ENCODE measurements around the gene CKS1B. TPM values are rescaled to one million over a fixed set of nuclear protein-coding genes. Genes with fewer than 3 reads are reported as not detected.

CKS1B gene
- total and polyA plus RNA-seq, 2 donors (not counting 1 experiment from before 2014, with no cell fraction given), result 40.3 to 55.4 TPM

DNA sequence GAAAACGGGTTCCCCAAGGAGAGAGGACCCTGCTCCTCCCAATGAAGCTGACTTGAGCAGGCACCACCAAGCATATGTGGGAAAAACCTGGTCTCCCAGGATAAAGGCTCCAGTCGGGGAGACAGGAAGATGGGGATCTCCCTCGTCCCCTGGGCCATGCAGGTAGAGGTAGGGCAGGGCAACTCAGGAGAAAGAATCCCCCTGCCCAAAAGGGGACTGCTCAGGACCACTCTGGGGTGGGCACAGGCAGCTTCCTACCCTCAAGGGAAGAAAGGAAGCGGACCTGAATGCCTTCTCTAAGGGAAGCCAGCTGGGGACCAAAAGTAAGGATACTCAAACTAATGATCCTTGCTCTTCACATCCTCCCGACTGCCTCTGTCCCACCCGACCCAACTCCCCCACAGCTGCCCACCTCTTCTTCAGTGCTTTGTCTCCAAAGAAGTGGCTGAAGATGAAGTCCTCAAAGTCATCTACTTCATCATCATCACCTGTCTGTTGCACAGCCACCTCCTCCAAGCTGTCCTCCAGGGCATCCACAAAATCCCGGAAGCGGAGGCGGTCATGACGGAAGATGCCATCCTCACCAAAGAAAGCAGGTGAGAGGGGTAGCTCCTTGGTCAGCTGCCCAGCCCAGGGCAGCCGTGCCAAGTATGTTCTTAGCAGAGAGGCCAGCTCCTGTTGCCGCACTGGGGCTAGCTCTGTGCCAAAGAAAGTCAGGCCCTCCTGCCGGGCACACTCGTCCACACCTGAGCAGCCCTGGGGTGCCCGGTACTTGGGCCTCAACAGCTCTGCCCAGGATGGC lies 29.1 kb upstream of the CKS1B start:
- no peaks in the 10 kb centered on the region for H3K4me1 ChIP-seq (ENCODE audit: control insufficient read depth, extremely low read depth, insufficient read depth, low read length)
- H3K9me3 ChIP-seq (ENCODE audit: control insufficient read depth, insufficient read depth, low read depth, low read length), result no peaks in the 10 kb centered on the region
- no peaks in the 10 kb centered on the region for H4K20me1 ChIP-seq (ENCODE audit: control insufficient read depth, extremely low read depth, insufficient read depth, low read length)
- H3K4me3 ChIP-seq (replicated peaks in 1 of 4; ENCODE audit: control extremely low read depth in 1 of 4, insufficient read depth in 1 of 4, low read depth in 3 of 4, low read length in 4 of 4), result no peak overlapping the region
- H3K79me2 ChIP-seq (ENCODE audit: control insufficient read depth, insufficient read depth, low read length), result no peaks in the 10 kb centered on the region
- no peaks in the 10 kb centered on the region for H3K27me3 ChIP-seq (ENCODE audit: control insufficient read depth, insufficient read depth, low read length)
- TF ChIP-seq CTCF (conservative IDR thresholded peaks at IDR 0.05 in 1 of 2, IDR thresholded peaks at IDR 0.05 in 1 of 2; ENCODE audit: low read depth in 1 of 2, low read length in 2 of 2), result no peak
- TF ChIP-seq EZH2 (IDR thresholded peaks at IDR 0.05; ENCODE audit: low read length, missing control alignments), result no peak
- no peak overlapping the region for H3K4me2 ChIP-seq (ENCODE audit: extremely low read depth, insufficient read depth, low read length)
- DNase-seq (ENCODE audit: low read depth in 2 of 2), result no peak
- no peak overlapping the region for H3K27ac ChIP-seq (ENCODE audit: insufficient read depth, low read length)
- no peak overlapping the region for H3K9ac ChIP-seq (ENCODE audit: insufficient read depth, low read length)
- no peak overlapping the region for H2AFZ ChIP-seq (ENCODE audit: low read length)
- H3K36me3 ChIP-seq (ENCODE audit: control insufficient read depth, insufficient read depth, low read length), result no peaks in the 10 kb centered on the region

- H3K9ac ChIP-seq (ENCODE audit: insufficient read depth, low read length), result no peak overlapping the region
- H3K4me3 ChIP-seq (replicated peaks in 1 of 4; ENCODE audit: control extremely low read depth in 1 of 4, insufficient read depth in 1 of 4, low read depth in 3 of 4, low read length in 4 of 4), result no peak overlapping the region
- no peaks in the 10 kb centered on the region for H3K9me3 ChIP-seq (ENCODE audit: control insufficient read depth, insufficient read depth, low read depth, low read length)
- no peak for DNase-seq (ENCODE audit: low read depth in 2 of 2)
- TF ChIP-seq CTCF (conservative IDR thresholded peaks at IDR 0.05 in 1 of 2, IDR thresholded peaks at IDR 0.05 in 1 of 2; ENCODE audit: low read depth in 1 of 2, low read length in 2 of 2) (no peak), EZH2 (IDR thresholded peaks at IDR 0.05; ENCODE audit: low read length, missing control alignments) (no peak)
- H3K79me2 ChIP-seq (ENCODE audit: control insufficient read depth, insufficient read depth, low read length), result no peaks in the 10 kb centered on the region
- no peaks in the 10 kb centered on the region for H3K4me1 ChIP-seq (ENCODE audit: control insufficient read depth, extremely low read depth, insufficient read depth, low read length)
- H3K4me2 ChIP-seq (ENCODE audit: extremely low read depth, insufficient read depth, low read length), result no peak overlapping the region
- no peaks in the 10 kb centered on the region for H3K36me3 ChIP-seq (ENCODE audit: control insufficient read depth, insufficient read depth, low read length)
- no peaks in the 10 kb centered on the region for H4K20me1 ChIP-seq (ENCODE audit: control insufficient read depth, extremely low read depth, insufficient read depth, low read length)
- no peak overlapping the region for H2AFZ ChIP-seq (ENCODE audit: low read length)
- H3K27me3 ChIP-seq (ENCODE audit: control insufficient read depth, insufficient read depth, low read length), result no peaks in the 10 kb centered on the region
- no peak overlapping the region for H3K27ac ChIP-seq (ENCODE audit: insufficient read depth, low read length)
Measured at GRCh38 chr1:154945962-154946850, 28.3 kb upstream of the CKS1B start.

DNA sequence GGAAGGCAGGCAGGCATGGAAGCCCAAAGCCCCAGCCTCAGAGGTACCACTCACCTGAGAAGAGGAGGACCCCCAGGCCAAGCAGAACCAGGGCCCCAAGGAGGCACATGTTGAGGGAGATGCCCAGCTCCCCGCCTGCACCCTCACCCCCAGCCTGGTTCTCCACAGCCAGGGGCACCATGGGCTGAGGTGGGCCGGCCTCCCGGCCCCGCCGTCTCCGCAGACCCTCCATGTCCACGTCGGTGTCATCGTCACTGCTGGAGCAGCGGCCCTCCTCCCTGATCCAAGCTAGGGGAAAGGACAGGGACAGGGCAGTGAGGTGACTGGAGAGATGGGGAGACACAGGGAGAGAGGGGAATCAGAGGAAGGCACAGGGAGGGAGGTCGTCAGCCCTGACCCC lies 26.4 kb upstream of the CKS1B start:
- Histone ChIP-seq H2AFZ (ENCODE audit: low read length) (no peak overlapping the region), H4K20me1 (ENCODE audit: control insufficient read depth, extremely low read depth, insufficient read depth, low read length) (no peaks in the 10 kb centered on the region), H3K4me1 (ENCODE audit: control insufficient read depth, extremely low read depth, insufficient read depth, low read length) (no peaks in the 10 kb centered on the region), H3K36me3 (ENCODE audit: control insufficient read depth, insufficient read depth, low read length) (no peaks in the 10 kb centered on the region), H3K9me3 (ENCODE audit: control insufficient read depth, insufficient read depth, low read depth, low read length) (no peaks in the 10 kb centered on the region), H3K79me2 (ENCODE audit: control insufficient read depth, insufficient read depth, low read length) (no peaks in the 10 kb centered on the region), H3K4me3 (replicated peaks in 1 of 4; ENCODE audit: control extremely low read depth in 1 of 4, insufficient read depth in 1 of 4, low read depth in 3 of 4, low read length in 4 of 4) (no peak overlapping the region), H3K4me2 (ENCODE audit: extremely low read depth, insufficient read depth, low read length) (no peak overlapping the region), H3K9ac (ENCODE audit: insufficient read depth, low read length) (no peak overlapping the region), H3K27ac (ENCODE audit: insufficient read depth, low read length) (no peak overlapping the region), H3K27me3 (ENCODE audit: control insufficient read depth, insufficient read depth, low read length) (no peaks in the 10 kb centered on the region)
- no peak for DNase-seq (ENCODE audit: low read depth in 2 of 2)
- no peak for TF ChIP-seq CTCF (conservative IDR thresholded peaks at IDR 0.05 in 1 of 2, IDR thresholded peaks at IDR 0.05 in 1 of 2; ENCODE audit: low read depth in 1 of 2, low read length in 2 of 2)
- TF ChIP-seq EZH2 (IDR thresholded peaks at IDR 0.05; ENCODE audit: low read length, missing control alignments), result no peak

Data from fibroblast of lung (primary cell).